ENCODE measurements around the gene GRM1.

GRM1 gene

DNA sequence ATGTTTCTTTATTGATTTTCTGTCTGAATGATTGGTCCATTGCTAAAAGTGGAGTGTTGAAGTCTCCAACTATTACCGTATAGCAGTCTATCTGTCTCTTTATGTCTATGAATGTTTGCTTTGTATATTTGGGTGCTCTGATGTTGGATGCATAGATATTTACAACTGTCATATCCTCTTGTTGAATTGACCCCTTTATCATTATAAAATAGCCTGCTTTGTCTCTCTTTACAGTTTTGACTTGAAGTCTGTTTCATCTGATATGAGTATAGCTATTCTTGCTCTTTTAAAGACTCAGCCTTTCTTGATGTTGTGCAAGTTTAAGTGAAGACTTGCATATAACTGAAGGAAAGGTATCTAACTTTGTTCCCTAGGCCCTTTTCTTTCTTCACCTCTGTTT, 341.0 kb downstream of the GRM1 start:
- DNase-seq (ENCODE audit: low spot score), result no peak

- no peak for DNase-seq (ENCODE audit: low spot score)
Observed at GRCh38 chr6:146381486-146381885, 352.6 kb downstream of the GRM1 start.

DNA sequence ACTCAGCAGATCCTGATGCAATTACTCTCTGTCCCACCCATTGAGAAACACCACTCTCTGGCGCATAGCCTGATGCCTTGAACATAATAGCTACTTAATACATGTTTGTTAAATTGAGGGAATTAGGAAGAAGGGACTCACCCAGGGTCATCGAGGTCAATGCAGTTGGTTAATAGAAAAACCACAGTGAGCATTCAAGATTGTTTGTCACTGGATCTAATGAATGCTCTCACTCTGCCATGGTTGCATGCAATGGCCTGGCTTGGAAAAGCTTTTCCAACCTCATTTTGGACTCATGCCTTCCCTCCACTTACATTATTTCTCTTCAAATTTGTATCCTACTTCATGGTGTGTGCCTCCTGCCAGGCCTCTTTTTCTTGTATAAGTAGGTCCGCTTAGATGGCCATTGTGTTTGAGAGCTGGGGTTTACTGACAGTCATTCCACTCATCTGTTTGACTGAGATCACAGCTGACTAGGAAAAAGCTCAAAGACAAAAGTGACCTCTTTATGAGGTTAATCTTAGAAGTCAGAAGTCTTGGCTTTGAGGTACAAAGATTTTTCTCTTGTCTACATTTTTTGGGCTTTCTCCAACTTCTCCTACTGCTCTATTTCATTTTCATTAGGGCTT, 360.0 kb downstream of the GRM1 start:
- DNase-seq (ENCODE audit: low spot score), result no peak

DNA sequence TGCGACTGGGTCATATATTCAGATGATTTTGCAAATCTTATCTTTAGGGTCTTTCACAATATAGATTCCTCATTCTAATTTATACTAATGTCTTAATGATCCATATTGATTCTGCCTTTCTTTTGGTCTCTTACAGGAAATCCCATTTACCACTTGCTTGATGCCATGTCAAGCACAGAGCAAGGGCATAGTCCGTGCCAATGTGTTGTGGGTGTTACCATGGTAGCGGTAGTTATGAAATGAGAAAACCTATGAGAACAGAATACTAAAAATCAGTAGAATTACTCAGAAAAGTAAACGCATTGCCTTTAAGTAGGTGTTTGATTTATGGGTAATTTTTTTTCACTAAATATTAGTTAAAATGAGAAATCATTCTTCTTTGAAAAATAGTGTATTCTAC, 360.9 kb downstream of the GRM1 start:
- DNase-seq (ENCODE audit: low spot score), result peak; percentile 31

DNA sequence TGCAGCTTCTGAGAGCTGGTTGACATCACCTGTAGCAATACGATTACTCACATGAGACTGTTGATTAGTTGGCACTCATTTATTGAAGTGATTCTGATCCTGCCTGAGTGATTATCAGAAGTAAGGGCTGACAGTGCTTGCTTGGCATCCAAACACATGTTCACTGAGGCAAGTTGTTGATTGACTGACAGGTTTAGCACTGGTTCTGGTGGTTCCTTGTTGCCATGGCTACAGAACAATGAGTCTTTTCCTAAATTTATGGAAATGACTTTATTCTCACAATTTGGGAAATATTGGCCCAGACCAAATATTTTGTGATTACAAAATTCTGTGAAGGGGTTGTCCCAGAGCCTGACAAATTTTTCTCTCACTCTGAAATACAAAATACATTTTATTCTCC, 368.8 kb downstream of the GRM1 start:
- DNase-seq (ENCODE audit: low spot score), result no peak

DNA sequence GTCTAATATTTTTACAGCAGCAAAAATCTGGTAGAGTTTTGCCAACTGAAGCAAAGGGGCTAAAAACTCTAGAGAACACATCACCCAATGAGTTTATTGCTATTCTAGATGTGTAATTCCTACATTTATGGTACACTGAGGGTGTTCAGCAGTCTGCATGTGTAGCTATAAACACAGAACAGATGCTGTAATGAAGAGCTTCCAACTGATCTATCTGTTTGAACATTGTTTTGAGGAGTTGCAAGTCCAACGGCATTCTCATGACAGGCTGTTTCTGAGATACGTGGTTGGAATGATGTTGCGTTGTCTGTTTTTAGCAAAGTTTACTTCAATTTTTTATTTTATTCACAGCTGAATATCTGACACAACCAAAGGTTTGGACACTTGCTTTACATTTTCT, 373.6 kb downstream of the GRM1 start:
- DNase-seq (ENCODE audit: low spot score), result no peak

DNA sequence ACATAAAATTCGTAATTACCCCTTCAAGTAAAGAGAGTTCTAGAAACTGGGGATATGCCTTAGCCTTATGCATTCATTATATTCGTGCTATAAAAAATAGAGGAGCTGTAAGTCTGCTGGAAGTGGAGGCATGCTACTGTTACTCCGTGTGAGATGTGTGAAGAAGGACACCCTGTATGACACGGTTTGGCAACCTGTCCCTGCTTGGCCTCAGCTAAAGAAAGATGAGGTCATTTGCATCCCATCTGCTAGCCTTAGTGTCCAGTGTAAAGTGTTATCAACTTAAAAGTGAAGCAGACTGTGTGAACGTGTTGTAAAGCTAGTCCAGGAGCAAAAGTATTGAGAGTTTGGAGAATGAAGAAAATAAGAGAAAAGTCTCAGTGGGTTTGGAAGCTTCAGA, 379.7 kb downstream of the GRM1 start:
- no peak for DNase-seq (ENCODE audit: low spot score)

DNA sequence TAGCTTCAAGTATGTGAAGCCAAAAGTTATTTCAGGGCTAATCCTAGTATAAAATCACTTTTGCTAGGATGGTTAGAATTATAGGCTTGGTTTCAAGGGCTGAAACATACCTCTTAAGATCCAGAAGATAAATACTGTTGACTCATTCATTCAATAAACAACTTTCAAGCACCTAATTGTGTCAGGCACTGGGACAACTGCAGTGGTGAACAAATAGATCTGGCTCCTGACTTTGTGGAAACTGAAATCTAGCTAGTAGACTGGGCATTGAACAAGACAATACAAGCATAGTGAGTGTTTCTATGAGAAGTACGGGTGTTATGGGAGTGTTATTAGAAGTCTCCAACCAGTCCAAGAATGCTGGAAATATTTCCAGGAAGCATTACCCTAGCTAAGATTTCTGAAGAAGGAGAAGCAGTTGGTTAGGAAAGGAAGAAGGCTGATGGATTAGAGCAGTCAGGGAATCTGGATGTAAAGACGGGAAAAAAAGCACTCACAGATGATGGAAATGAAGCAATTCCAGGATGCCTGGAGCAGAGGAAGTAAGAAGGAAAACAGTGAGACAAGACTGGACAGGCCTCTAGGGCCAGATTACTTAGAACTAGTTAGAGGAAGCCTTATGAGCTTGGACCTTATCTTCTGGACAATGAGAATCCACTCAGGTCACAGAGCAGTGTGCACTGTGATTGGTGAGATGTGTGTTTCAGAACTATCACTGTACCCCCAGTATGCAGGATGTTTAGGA, 382.2 kb downstream of the GRM1 start:
- no peak for DNase-seq (ENCODE audit: low spot score)

GRCh38 chr6:146419576-146419975, 390.7 kb downstream of the GRM1 start:
- DNase-seq (ENCODE audit: low spot score), result no peak

- no peak for DNase-seq (ENCODE audit: low spot score)
Observed at GRCh38 chr6:146420255-146420654, 391.4 kb downstream of the GRM1 start.

DNA sequence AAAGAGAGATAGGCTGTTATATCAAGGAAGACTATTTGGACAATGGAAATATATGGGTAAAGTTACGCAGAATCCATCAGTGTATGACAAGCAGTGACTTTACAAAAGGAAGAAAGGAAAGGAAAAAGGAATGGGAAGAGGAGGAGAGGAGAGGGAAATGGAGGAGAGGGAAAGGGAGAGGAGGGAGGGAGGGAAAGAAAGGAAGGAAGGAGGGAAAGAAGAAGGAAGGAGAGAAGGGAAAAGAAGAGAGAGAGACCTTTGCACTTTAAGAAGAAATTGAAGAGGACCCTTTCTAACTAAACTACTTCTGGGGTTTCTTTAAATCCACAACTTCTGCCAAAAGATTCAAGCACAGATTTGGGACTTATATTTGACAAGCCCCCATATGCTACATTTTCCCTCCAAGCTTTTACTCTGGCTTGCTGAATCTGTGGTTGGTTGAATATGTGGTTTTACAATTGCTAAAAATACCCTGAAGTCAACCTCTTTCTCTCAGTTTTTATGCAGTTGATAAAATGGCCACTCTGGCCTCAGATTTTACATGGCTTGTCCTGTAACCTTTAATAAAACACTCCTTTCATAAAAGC, 394.0 kb downstream of the GRM1 start:
- no peak for DNase-seq (ENCODE audit: low spot score)

- no peak for DNase-seq (ENCODE audit: low spot score)
Observed at GRCh38 chr6:146423452-146423851, 394.6 kb downstream of the GRM1 start.

DNA sequence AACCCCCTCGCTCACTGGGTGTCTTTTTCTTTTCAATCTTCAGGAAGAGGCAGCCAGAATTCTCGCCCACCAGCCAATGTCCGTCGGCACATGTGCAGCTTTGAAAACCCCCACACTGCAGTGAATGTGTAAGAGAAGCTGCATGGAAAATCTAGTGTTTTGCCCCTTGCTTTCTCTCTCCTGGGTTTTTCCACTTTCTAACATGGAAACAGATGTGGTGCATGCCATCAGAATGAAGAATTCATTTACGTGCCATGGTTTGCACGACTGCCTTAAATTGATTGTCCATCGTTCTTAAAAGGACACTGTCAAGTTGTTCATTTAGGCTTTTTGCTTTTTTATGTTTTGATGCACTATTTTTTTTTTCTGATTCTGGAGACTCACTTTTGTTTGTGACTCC, 397.7 kb downstream of the GRM1 start:
- DNase-seq (ENCODE audit: low spot score), result no peak

GRCh38 chr6:146429831-146430230, 401.0 kb downstream of the GRM1 start:
- no peak for DNase-seq (ENCODE audit: low spot score)

- DNase-seq (ENCODE audit: low spot score), result no peak
Observed at GRCh38 chr6:146433881-146434731, 405.2 kb downstream of the GRM1 start.

GRCh38 chr6:146434732-146435390, 406.0 kb downstream of the GRM1 start:
- no peak for DNase-seq (ENCODE audit: low spot score)

DNA sequence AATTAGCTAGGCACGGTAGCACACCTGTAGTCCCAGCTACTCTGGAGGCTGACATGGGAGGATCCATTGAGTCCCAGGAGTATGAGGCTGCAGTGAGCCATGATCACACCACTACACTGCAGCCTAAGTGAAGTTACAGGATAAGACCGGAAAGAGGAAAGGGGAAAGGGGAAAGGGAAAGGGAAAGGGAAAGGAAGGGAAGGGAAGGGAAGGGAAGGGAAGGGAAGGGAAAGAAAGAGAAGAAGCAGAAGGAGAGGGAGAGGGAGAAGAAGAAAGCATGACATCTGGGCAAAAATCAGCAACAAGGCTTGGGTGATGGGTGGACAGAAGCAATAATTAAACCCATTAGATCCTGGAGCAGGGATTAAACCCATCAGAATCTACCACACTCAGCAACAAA, 413.0 kb downstream of the GRM1 start:
- DNase-seq (ENCODE audit: low spot score), result no peak

GRCh38 chr6:146444189-146444588, 415.3 kb downstream of the GRM1 start:
- no peak for DNase-seq (ENCODE audit: low spot score)

GRCh38 chr6:146445233-146445632, 416.4 kb downstream of the GRM1 start:
- no peak for DNase-seq (ENCODE audit: low spot score)

GRCh38 chr6:146456886-146457285, 428.0 kb downstream of the GRM1 start:
- DNase-seq (ENCODE audit: low spot score), result no peak

DNA sequence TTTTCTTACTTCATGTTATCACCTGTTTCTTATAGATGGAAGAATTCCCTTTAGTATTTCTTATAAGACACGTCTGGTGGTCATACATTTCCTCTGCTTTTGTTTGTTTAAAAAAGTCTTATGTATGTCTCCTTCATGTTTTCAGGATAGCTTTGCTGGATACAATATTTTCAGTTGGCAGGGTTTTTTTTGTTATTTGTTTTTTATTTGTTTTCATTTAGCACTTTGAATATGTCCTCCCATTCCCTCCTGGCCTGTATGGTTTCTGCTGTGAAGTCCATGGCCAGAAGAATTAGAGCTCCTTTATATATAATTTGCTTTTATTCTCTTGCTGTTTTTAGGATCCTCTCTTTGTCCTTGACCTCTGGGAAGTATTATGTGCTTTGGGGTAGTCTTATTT, 432.1 kb downstream of the GRM1 start:
- no peak for DNase-seq (ENCODE audit: low spot score)

DNA sequence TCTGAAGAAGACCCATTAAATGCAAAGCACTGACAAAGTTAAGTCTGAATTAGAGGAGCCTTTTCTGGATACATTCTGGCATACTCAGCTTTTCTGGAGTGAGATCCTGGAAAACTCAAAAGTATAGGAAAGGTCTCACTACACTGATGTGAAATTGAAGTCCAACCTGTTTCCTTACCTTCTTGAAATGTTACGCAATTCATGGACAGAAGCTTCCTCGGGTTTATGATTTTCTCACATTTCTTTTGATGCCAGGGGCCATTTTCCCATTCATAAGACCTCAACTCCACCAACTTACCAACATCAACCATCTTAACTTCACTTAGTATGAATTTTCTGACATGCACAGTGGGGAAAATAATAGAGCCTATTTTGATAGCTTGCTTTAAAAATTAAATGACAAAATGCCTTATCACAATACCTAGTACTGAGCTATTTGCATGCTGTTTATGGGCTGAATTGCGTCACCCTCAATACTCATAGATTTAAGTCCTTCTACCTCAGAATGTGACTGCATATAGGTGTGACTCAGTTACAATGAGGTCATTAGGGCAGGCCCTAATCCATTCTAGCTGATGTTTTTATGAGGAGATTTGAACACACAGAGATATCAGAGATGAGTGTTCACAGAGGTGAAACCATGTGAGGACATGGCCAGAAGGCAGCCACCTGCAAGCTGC, 441.4 kb downstream of the GRM1 start:
- no peak for DNase-seq (ENCODE audit: low spot score)
